Measurements from ENCODE around the gene GLIPR2.
A peak's percentile ranks its signal among the peaks of the same experiment; 100 is the strongest.

GLIPR2 gene

GRCh38 chr9:36194326-36195000, 57.9 kb downstream of the GLIPR2 start:
- no peak overlapping the region for H3K27ac ChIP-seq (replicated peaks; ENCODE audit: low read length)

DNA sequence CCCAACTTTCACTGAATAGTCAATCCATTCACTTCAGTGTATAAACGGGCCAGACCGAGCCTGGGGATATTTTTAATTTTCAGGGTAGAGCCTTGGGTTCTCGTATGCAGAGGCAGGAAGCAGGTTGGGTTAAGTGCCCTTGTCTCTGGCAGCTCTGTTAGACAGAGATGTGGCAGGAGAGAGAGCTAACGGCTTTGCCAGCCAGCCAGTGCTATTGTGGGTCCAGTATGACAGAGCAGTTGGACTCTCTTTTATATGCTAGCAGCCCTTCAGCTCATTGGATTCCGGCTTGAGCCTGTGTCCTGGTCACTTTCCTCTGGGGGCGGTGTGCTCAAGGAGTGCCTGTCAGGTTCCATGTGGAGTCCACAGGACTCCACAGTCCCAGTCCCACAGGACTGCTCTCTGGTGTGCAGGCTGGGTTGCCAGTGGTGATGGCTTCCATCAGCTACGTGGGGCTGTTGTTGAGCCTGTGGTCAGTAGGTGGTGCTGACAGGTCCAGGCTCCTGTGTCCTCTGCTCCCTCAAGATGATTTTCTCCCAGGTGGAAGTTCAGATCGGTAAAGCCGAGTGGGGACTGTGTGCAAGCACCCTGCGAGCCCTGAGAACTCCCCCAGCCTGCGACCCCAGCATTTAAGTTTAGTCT, 68.5 kb downstream of the GLIPR2 start:
- Histone ChIP-seq H3K27me3 (ENCODE audit: control insufficient read depth in 3 of 3, insufficient read depth in 3 of 3, low read depth in 1 of 3, low read length in 3 of 3) (no peaks in the 10 kb centered on the region), H2AK5ac (ENCODE audit: low read depth, low read length) (no peak overlapping the region), H3K4me1 (ENCODE audit: control insufficient read depth in 2 of 2, insufficient read depth in 1 of 2, low read depth in 1 of 2, low read length in 2 of 2) (peaks cover 0 to 13% of the 10 kb centered on the region in 2 donors), H3K18ac (ENCODE audit: low read length) (no peak overlapping the region), H3K4me3 (ENCODE audit: low read length in 2 of 2) (no peak overlapping the region), H3K23ac (ENCODE audit: low read depth, low read length, poor library complexity) (no peak overlapping the region), H3K14ac (ENCODE audit: low read length) (no peak overlapping the region), H2BK12ac (ENCODE audit: low read length) (no peak overlapping the region), H3K79me1 (ENCODE audit: low read depth, low read length) (peaks cover 14% of the 10 kb centered on the region), H4K8ac (ENCODE audit: low read depth, low read length) (no peak overlapping the region), H4K91ac (ENCODE audit: low read depth, low read length, poor library complexity) (no peak overlapping the region), H3K27ac (replicated peaks; ENCODE audit: low read length) (no peak overlapping the region), H2BK15ac (ENCODE audit: low read length) (no peak overlapping the region), H3K9me3 (replicated peaks in 1 of 2; ENCODE audit: control insufficient read depth in 2 of 2, insufficient read depth in 1 of 2, low read depth in 1 of 2, low read length in 2 of 2) (no peaks in the 10 kb centered on the region), H2BK5ac (ENCODE audit: low read length) (no peak overlapping the region), H3K4me2 (ENCODE audit: insufficient read depth, low read length, poor library complexity, severe bottlenecking) (no peak overlapping the region), H3K36me3 (replicated peaks in 1 of 2; ENCODE audit: control insufficient read depth in 2 of 2, insufficient read depth in 2 of 2, low read length in 2 of 2) (peaks cover 50 to 96% of the 10 kb centered on the region in 2 donors), H3K9ac (ENCODE audit: low read depth, low read length, poor library complexity) (no peak overlapping the region), H3K4ac (ENCODE audit: low read length) (no peak overlapping the region), H2BK120ac (ENCODE audit: low read depth, low read length) (no peak overlapping the region), H2AFZ (ENCODE audit: low read length) (no peak overlapping the region)
- no peak for DNase-seq (ENCODE audit: low spot score)
- WGBS, 2 donors (ENCODE audit: extremely low coverage in 2 of 2, insufficient read length in 2 of 2, insufficient replicate concordance in 1 of 2): no CpG with 5 or more reads among the region's 11 CpGs

More at GRCh38 chr9:36194326-36195000, 57.9 kb downstream of the GLIPR2 start:
- Histone ChIP-seq H3K18ac (ENCODE audit: low read length) (no peak overlapping the region), H2AFZ (ENCODE audit: low read length) (no peak overlapping the region), H2BK120ac (ENCODE audit: low read depth, low read length) (no peak overlapping the region), H2BK5ac (ENCODE audit: low read length) (no peak overlapping the region), H2AK5ac (ENCODE audit: low read depth, low read length) (no peak overlapping the region), H3K4me1 (ENCODE audit: control insufficient read depth in 2 of 2, insufficient read depth in 1 of 2, low read depth in 1 of 2, low read length in 2 of 2) (peaks cover 10 to 12% of the 10 kb centered on the region in 2 donors), H3K23ac (ENCODE audit: low read depth, low read length, poor library complexity) (no peak overlapping the region), H3K79me1 (ENCODE audit: low read depth, low read length) (peaks cover 5% of the 10 kb centered on the region), H2BK12ac (ENCODE audit: low read length) (no peak overlapping the region), H3K9ac (ENCODE audit: low read depth, low read length, poor library complexity) (no peak overlapping the region), H3K4me2 (ENCODE audit: insufficient read depth, low read length, poor library complexity, severe bottlenecking) (no peak overlapping the region), H3K4ac (ENCODE audit: low read length) (no peak overlapping the region), H4K8ac (ENCODE audit: low read depth, low read length) (no peak overlapping the region), H4K91ac (ENCODE audit: low read depth, low read length, poor library complexity) (no peak overlapping the region), H3K14ac (ENCODE audit: low read length) (no peak overlapping the region), H3K9me3 (replicated peaks in 1 of 2; ENCODE audit: control insufficient read depth in 2 of 2, insufficient read depth in 1 of 2, low read depth in 1 of 2, low read length in 2 of 2) (no peaks in the 10 kb centered on the region), H3K27me3 (ENCODE audit: control insufficient read depth in 3 of 3, insufficient read depth in 3 of 3, low read depth in 1 of 3, low read length in 3 of 3) (no peaks in the 10 kb centered on the region), H3K36me3 (replicated peaks in 1 of 2; ENCODE audit: control insufficient read depth in 2 of 2, insufficient read depth in 2 of 2, low read length in 2 of 2) (peaks cover 6 to 57% of the 10 kb centered on the region in 2 donors), H2BK15ac (ENCODE audit: low read length) (no peak overlapping the region), H3K4me3 (ENCODE audit: low read length in 2 of 2) (no peak overlapping the region)
- WGBS, 2 donors (ENCODE audit: extremely low coverage in 2 of 2, insufficient read length in 2 of 2, insufficient replicate concordance in 1 of 2): no CpG with 5 or more reads among the region's 4 CpGs
- no peak for DNase-seq (ENCODE audit: low spot score)

GRCh38 chr9:36207016-36207415, 70.5 kb downstream of the GLIPR2 start:
- no peak overlapping the region for H3K4me2 ChIP-seq (ENCODE audit: insufficient read depth, low read length, poor library complexity, severe bottlenecking)
- H3K27ac ChIP-seq (replicated peaks; ENCODE audit: low read length): no peak overlapping the region
- peak overlapping the region; percentile 46 for H3K23ac ChIP-seq (ENCODE audit: low read depth, low read length, poor library complexity)
- H4K91ac ChIP-seq (ENCODE audit: low read depth, low read length, poor library complexity): no peak overlapping the region
- H2BK120ac ChIP-seq (ENCODE audit: low read depth, low read length): no peak overlapping the region
- peak overlapping the region; percentile 47 for H3K9ac ChIP-seq (ENCODE audit: low read depth, low read length, poor library complexity)
- peaks cover 60 to 96% of the 10 kb centered on the region in 2 donors for H3K36me3 ChIP-seq (replicated peaks in 1 of 2; ENCODE audit: control insufficient read depth in 2 of 2, insufficient read depth in 2 of 2, low read length in 2 of 2)
- H2BK12ac ChIP-seq (ENCODE audit: low read length): no peak overlapping the region
- no peak overlapping the region for H3K14ac ChIP-seq (ENCODE audit: low read length)
- H2BK15ac ChIP-seq (ENCODE audit: low read length): no peak overlapping the region
- H2AK5ac ChIP-seq (ENCODE audit: low read depth, low read length): no peak overlapping the region
- H3K9me3 ChIP-seq (replicated peaks in 1 of 2; ENCODE audit: control insufficient read depth in 2 of 2, insufficient read depth in 1 of 2, low read depth in 1 of 2, low read length in 2 of 2): no peaks in the 10 kb centered on the region
- H3K4me3 ChIP-seq (ENCODE audit: low read length in 2 of 2): no peak overlapping the region
- no CpG with 5 or more reads among the region's 4 CpGs for WGBS, 2 donors (ENCODE audit: extremely low coverage in 2 of 2, insufficient read length in 2 of 2, insufficient replicate concordance in 1 of 2)
- H2BK5ac ChIP-seq (ENCODE audit: low read length): no peak overlapping the region
- no peak overlapping the region for H3K4ac ChIP-seq (ENCODE audit: low read length)
- no peak overlapping the region for H2AFZ ChIP-seq (ENCODE audit: low read length)
- no peak overlapping the region for H3K18ac ChIP-seq (ENCODE audit: low read length)
- H3K79me1 ChIP-seq (ENCODE audit: low read depth, low read length): peaks cover 20% of the 10 kb centered on the region
- H3K27me3 ChIP-seq (ENCODE audit: control insufficient read depth in 3 of 3, insufficient read depth in 3 of 3, low read depth in 1 of 3, low read length in 3 of 3): no peaks in the 10 kb centered on the region
- H4K8ac ChIP-seq (ENCODE audit: low read depth, low read length): no peak overlapping the region
- H3K4me1 ChIP-seq (ENCODE audit: control insufficient read depth in 2 of 2, insufficient read depth in 1 of 2, low read depth in 1 of 2, low read length in 2 of 2): peaks cover 1 to 13% of the 10 kb centered on the region in 2 donors
- no peak for DNase-seq (ENCODE audit: low spot score)

DNA sequence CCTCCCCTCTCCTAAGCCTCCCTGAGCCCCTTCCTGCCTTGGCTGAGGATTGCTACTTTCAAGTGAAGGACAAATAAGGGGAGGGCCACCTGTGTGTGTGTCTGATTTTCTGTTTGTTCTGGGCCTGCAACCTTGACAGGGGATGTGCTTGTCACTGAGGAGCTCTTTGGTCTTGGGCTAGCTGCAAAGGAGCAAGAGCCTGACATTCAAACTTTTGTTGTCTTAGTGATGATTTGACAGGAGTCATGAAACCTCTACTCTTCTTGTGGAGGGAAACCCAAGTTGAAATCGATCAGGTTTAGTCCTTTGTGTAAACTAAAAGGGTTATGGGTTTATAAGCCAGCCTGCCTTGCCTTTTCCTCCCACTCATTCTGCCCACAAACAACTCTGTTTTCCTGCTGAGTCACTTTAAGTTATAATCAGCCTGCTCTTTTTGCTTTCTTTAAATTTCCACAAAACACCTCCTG, 71.0 kb downstream of the GLIPR2 start:
- no peak overlapping the region for H2BK120ac ChIP-seq (ENCODE audit: low read depth, low read length)
- no peak overlapping the region for H2AK5ac ChIP-seq (ENCODE audit: low read depth, low read length)
- no peak overlapping the region for H3K23ac ChIP-seq (ENCODE audit: low read depth, low read length, poor library complexity)
- no peak overlapping the region for H2BK5ac ChIP-seq (ENCODE audit: low read length)
- H3K14ac ChIP-seq (ENCODE audit: low read length): no peak overlapping the region
- no peaks in the 10 kb centered on the region for H3K9me3 ChIP-seq (replicated peaks in 1 of 2; ENCODE audit: control insufficient read depth in 2 of 2, insufficient read depth in 1 of 2, low read depth in 1 of 2, low read length in 2 of 2)
- no peak overlapping the region for H2AFZ ChIP-seq (ENCODE audit: low read length)
- no peak overlapping the region for H3K4ac ChIP-seq (ENCODE audit: low read length)
- no peak overlapping the region for H2BK12ac ChIP-seq (ENCODE audit: low read length)
- H4K8ac ChIP-seq (ENCODE audit: low read depth, low read length): no peak overlapping the region
- no peak overlapping the region for H3K4me3 ChIP-seq (ENCODE audit: low read length in 2 of 2)
- DNase-seq (ENCODE audit: low spot score): no peak
- H3K79me1 ChIP-seq (ENCODE audit: low read depth, low read length): peaks cover 20% of the 10 kb centered on the region
- no peak overlapping the region for H3K9ac ChIP-seq (ENCODE audit: low read depth, low read length, poor library complexity)
- no peaks in the 10 kb centered on the region for H3K27me3 ChIP-seq (ENCODE audit: control insufficient read depth in 3 of 3, insufficient read depth in 3 of 3, low read depth in 1 of 3, low read length in 3 of 3)
- H3K18ac ChIP-seq (ENCODE audit: low read length): no peak overlapping the region
- H4K91ac ChIP-seq (ENCODE audit: low read depth, low read length, poor library complexity): no peak overlapping the region
- no peak overlapping the region for H3K4me2 ChIP-seq (ENCODE audit: insufficient read depth, low read length, poor library complexity, severe bottlenecking)
- peaks cover 3 to 13% of the 10 kb centered on the region in 2 donors for H3K4me1 ChIP-seq (ENCODE audit: control insufficient read depth in 2 of 2, insufficient read depth in 1 of 2, low read depth in 1 of 2, low read length in 2 of 2)
- H3K27ac ChIP-seq (replicated peaks; ENCODE audit: low read length): no peak overlapping the region
- WGBS, 2 donors (ENCODE audit: extremely low coverage in 2 of 2, insufficient read length in 2 of 2, insufficient replicate concordance in 1 of 2): no CpG with 5 or more reads among the region's 1 CpG
- no peak overlapping the region for H2BK15ac ChIP-seq (ENCODE audit: low read length)
- H3K36me3 ChIP-seq (replicated peaks in 1 of 2; ENCODE audit: control insufficient read depth in 2 of 2, insufficient read depth in 2 of 2, low read length in 2 of 2): peaks cover 61 to 96% of the 10 kb centered on the region in 2 donors
